Epithelial cell of prostate (primary cell): ENCODE measurements around the gene HIP1.
"Not testable (repeated sequence)": the region's sequence is repeated elsewhere in the genome, so short reads cannot be mapped to it uniquely, and the experiment has no call there.

Experiments used
- DNase-seq: peaks from one replicate; pipeline ENCODE4 v3.0.0-alpha.2; 2011; ENCODE audit warnings: low read depth, low spot score
- H3K27ac ChIP-seq: fragments of 450-650 bp; 2 replicates; pipeline ENCODE4 v1.5.1; 2017; ENCODE audit warnings: mild to moderate bottlenecking

The HIP1 gene

DNA sequence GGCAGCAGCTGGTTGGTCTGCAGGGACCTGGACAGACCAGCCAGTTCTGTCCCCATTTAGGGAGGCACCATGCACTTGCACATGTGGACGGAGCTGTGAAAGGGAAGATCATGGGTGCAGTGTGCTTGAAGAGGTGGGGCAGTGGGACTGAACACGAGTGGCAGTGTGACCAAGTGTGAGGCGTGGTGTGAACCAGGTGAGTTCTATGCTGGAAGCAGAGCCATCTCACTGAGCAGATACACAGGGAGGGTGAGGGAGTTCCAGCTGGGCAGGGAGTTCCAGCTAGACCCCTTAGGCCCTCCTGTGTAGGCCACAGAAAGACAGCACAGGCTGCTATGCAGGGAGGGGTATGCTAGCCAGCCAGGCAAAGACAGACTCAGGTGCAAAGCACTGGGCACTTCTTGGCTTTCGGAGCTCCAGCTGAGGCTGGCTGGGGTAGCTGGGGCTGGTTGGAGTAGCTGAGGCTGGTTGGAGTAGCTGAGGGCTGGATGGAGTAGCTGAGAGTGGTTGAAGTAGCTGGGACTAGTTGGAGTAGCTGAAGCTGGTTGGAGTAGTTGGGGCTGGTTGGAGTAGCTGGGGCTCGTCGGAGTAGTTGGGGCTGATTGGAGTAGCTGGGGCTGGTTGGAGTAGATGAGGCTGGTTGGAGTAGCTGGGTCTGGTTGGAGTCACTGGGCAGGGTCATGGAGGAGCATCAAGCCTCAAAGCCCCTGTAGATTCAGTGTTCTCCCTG lies 90.9 kb downstream of the HIP1 start:
- DNase-seq: no peak

DNA sequence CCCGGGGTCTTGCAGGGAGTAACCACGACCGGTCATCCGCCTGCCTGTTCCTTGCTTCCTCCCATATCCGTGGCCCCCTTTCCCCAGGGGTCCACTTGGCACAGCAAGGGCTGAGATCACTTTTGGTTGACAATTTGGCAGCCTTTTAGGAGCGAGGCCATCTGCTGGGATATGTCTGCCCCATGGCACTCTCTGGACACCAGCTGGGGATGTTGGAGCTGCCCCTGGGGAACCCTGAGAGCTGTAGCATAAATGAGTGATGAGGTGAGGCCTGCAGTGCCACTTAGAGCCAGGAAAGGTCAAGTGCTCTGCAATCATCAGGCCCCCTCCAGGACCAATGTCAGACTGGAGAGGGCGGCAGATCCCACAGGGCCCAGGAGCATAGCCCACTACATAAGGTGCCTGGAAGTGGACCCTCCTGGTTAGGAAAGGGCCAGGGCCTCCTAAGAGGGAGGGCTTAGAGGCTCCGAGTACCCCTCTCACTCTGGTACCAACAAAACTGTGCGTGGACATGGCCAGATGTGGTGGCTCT lies 92.1 kb downstream of the HIP1 start:
- no peak for DNase-seq
- H3K27ac ChIP-seq: no peak overlapping the region

More for the DNA sequence above, 90.9 kb downstream of the HIP1 start:
- H3K27ac ChIP-seq: no peak overlapping the region

DNA sequence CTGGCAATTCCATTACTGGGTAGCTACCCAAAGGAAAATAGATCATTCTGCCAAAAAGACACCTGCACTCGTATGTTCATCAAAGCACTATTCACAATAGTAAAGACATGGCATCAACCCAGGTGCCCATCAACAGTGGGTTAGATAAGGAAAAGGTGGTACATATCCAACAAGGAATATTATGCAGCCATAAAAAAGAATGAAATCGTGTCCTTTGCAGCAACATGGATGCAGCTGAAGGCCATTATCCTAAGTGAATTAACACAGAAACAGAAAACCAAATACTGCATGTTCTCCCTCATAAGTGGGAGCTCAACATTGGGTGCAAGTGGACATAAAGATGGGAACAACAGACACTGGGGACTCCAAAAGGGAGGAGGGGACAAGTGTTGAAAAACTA lies 93.2 kb downstream of the HIP1 start:
- H3K27ac ChIP-seq: no peak overlapping the region
- no peak for DNase-seq

DNA sequence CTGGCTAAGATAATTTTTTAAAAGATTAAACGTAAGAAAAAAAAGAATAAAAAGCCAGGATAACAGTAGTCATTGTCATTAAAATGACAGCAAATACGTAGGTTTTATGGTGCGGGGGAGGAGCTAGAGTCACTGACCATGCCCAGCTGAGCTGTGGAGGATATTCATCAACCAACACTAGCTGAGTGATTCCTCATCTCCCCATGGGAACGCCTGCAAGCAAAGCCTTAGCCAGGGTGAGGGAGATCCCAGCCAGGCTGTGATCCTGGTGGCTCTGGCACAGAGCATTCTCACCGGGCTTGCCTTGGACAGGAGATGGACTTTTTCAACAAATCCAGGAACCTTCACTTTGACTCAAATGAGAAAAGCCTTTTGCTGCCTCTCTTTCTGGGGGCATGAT lies 94.2 kb downstream of the HIP1 start:
- H3K27ac ChIP-seq: no peak overlapping the region
- no peak for DNase-seq

DNA sequence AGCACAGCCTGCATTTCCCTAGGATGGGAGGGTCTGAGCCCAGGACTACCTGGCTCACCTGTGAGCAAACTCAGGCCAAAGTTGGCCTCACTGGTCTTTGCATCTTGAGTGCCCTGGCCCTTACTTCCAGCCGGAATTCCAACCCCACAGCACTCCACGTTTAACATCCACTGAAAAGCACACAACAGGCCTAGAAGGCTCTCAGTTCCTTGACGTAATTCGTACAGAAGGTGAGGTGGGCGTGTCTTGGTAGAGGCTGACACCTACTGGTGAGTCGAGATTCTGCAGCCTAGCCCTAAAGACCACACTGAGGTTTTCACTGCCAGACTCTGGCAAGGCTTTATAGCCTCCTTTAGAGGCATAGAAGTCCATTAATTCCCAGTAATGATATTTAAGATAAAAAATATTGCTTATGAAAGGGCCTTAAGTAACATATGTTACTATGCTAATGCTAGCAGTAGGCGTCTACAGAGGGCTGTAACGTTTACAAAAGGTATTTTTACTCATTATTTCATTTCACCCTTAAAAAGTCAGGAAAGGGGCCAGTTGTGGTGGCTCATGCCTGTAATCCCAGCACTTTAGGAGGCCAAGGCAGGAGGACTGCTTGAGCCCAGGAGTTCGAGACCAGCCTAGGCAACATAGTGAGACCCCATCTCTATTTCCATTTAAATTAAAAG lies 95.8 kb downstream of the HIP1 start:
- no peak overlapping the region for H3K27ac ChIP-seq
- peak; percentile 36 for DNase-seq

DNA sequence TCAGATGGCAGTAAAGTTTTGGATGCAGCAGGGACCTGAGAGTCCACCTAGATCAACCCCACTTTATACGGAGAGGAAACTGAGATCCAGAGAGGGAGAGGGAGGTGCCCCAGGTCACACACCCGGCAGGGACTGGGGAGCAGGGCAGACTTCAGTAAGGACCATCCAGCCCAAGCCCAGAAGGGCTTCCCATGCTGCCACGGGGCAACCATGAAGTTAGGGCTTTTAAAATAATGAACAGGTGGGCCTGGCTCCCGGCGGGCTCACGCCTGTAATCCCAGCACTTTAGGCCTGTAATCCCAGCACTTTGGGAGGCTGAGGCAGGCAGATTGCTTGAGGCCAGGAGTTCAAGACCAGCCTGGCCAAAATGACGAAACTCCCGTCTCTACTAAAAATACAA lies 98.5 kb downstream of the HIP1 start:
- no peak overlapping the region for H3K27ac ChIP-seq
- DNase-seq: no peak

DNA sequence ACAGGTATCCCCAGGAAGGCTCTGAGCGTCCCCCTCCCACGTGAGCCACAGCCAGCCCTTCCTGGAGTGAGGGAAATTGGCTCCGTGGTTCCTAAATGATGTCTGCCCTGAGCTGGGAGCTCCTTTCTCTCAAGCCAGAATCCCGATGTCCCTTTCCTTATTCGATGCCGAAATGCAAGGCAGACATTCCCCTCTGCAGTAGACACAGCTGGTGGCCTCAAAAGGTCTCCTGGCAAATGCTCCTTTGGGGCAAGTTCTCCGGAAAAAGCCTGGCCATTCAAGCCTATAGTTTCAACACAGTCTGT lies 98.9 kb downstream of the HIP1 start:
- DNase-seq: no peak
- H3K27ac ChIP-seq: no peak overlapping the region

DNA sequence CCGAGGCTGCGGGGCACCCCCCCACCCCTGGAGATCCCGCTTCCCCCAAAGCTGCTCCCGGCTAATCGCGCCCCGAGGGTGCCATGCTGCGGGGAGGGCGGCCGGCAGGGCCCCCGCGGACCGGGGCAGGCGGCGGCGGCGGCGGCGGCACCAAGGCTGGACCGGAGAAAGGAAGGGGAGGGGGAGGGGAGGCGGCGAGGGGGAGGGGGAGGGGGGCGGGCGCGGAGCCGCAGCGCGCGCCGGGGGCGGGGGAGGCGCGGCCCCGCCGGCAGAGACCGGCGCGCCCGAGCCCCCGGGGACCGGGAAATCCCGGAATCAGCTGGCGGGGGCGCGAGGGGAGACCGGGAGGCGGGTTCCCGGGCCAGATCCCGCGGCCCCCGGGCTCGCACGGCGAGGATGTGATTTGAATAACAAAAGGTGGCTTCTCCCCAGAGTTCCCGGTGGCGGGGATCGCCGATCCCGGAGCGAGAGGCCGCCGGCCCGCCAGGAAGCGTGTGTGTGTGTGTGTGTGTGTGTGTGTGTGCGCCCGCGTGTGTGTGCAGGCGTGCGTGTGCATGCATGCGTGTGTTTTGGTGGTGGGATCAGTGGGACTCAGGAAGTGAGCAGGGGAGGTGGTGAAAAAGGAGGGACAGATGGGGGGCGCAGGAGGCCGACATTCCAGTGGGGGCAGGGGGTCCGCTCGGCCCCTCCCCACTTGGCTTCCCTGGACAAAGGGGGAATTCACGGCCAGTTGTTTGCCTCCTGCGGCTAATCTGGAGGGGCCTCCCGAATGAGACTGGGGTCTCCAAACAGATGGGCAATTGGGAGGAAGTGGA lies 99.5 kb downstream of the HIP1 start:
- no peak overlapping the region for H3K27ac ChIP-seq
- DNase-seq: no peak

DNA sequence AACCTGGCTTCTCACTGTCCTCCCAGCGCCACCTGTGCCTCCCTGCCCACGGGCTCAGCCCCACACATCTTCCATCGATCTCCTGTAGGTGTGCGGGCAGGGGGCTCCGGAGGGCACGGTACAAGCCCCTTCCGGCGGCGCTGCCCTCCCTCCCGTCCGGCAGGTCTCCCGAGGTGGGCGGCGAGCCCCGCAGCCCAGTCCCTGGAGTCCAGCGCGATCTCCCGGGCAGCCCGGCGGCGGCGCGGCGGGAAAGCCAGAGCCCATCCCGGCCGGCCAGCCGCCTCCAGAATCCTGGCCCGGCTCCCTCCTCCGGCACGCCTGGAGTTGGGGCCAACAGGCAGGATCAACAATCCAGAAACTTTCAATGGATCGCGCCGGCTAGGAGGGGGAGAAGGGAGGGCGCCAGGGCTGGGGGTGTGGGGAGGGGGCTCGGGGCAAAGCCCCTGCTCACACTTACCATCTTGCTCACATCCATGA lies 100.1 kb downstream of the HIP1 start:
- DNase-seq: no peak
- no peak overlapping the region for H3K27ac ChIP-seq

DNA sequence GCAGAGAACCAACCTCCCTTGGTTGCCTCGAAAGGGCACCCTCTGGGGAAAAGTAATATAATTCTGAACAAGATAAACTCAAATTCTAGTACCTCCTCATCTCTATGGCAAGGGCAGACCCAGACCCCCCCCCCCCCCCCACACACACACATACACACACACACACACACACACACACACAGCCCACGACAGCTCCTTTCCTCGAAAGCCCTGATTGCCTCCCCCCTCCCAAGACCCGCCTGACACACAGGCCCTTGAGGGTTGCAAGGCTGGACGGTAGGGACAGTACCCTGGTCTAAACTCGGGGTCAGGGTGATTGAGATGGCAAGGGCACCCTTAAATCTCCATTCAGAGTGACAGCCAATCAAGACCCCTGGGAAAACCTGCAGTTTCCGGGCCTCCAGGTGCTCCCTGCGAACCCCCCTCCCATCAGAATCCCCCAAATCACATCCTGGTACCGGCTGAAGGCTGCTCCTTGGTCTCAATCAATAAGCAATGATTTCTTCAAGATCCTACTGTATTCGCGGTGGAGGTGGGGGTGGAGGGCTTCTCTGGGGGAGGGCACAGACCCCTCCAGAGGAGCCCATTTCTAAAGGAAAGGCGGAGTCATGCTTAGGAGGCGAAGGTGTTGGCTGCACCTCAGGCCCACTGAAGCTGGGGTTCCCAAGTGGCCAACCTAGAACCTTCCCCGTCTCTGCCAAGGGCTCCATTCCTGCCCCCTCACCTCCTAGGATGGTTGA lies 100.7 kb downstream of the HIP1 start:
- no peak for DNase-seq
- H3K27ac ChIP-seq: no peak overlapping the region

DNA sequence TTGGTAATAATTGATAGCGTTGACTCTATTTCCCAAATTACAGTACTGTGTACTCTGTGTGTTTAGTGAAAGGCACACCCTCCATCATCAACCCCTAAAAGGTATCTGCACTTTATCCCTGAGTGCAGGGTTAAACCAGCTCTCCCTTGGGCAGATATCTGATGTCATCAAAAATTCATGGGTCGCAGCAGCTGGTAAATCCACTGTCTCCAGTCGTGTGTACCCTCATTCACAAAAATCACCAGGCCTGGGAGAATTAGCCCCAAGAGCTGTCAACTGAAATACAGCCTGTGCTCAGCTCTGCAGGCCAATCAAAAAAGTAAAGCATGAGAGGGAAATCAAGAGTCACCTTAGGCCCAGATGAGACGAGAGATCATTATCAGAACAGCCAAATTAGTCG lies 103.7 kb downstream of the HIP1 start:
- H3K27ac ChIP-seq: no peak overlapping the region
- no peak for DNase-seq

DNA sequence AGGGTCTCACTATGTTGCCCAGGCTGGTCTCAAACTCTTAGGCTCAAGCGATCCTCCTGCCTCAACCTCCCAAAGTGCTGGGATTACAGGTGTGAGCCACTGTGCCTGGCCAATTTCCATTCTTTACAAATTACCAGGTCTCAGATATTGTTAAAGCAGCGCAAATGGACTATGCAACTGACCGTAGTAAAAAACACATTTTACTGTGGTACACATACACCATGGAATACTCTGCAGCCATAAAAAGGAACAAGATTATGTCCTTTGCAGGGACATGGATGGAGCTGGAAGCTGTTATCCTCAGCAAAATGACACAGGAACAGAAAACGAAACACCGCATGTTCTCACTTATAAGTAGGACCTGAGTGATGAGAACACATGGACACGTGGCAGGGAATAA lies 106.2 kb downstream of the HIP1 start:
- DNase-seq, H3K27ac ChIP-seq: not testable (repeated sequence)

DNA sequence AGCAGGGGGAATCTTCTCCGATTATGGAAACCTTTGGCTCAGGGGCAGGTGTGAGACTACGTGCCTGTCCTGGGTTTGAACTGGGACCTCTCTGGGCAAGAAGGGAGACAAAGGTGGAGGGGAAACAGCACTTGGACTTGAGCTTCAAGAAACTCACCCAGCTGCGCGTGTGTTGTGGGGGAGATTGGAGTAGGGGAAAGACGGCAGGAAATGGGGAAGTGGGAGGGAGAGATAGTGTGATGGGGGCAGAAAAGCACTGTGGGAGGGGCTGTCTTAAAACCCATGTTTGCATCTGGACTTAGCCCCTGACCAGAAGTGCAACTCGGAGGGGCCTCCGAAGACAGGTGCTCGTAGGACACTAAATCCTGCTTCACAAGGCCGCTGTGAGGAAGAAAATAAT lies 107.0 kb downstream of the HIP1 start:
- no peak overlapping the region for H3K27ac ChIP-seq

DNA sequence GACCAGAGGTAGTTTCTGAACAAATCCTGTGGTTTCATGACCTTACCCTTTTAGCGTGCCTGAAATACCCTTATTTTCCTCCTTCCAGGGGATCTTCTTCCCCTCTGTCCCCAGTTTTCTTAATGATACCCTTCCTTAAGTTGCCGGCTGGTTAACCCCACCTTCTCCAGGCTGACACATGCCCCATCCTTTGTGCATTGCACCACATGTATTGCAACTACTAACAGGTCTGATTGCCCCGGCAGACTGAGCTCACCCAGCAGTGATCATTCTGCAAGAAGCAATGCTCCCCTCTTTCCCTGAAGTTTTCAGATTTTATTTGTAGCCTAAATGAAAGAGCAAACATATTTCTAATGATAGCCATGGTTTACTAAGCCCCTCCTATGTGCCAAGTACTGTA lies 108.2 kb downstream of the HIP1 start:
- no peak for DNase-seq
- no peak overlapping the region for H3K27ac ChIP-seq

More for the DNA sequence above, 107.0 kb downstream of the HIP1 start:
- DNase-seq: no peak

DNA sequence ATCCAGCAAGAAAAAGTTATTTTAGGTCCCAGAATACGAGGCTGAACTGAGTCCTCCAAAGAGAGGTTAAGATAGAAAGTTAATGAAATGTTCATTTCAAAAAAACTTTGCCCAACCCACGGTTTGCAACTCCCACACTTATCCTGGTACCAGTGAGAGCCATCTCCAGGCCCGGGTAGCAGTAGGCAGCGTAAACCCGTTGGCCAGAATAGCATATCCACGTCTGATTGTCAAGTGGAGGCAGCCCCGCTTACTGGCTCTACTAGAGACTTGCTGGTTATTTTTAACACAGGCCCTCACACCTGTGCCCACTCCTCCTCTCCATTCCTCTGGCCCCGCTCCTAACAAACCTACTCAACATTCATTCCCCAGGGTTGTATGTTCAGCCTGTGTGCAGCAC lies 109.7 kb downstream of the HIP1 start:
- DNase-seq: no peak
- no peak overlapping the region for H3K27ac ChIP-seq

DNA sequence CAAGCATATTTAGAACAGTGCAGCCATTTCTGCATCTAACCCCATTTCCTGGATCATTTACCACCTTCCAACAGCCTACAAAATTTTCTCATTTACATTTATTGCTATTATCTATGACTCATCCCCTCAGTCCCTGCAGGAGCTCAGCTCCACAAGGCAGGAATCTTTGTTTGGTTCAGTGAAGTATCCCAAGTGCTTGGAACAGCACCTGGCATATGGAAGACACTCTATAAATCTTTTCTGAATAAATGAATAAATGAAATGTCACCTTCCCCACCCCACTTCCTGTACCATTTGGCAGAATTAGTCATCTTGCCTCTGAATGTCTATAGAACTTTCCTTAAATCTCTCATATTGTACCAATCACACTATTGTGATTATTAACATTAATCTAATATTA lies 110.7 kb downstream of the HIP1 start:
- H3K27ac ChIP-seq: no peak overlapping the region

DNA sequence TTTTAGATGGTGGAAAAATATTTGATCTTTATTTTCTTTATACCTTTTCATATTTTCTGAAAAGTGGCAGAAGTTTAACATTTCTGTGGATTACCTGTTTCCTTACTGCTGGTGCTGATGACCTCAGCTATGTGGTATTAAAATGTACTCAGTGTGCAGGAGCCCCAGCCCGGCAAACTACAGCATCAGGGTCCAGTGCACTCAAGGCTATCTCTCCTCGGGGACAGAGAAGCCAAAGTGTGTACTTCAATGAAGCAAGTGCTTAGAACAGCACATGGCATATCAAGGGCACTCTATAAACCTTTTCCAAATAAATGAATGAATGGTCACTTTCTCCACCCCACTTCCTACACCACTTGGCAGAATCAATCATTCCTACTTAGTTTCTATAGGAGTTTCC lies 111.8 kb downstream of the HIP1 start:
- no peak overlapping the region for H3K27ac ChIP-seq
- no peak for DNase-seq

More for the DNA sequence above, 110.7 kb downstream of the HIP1 start:
- DNase-seq: no peak

DNA sequence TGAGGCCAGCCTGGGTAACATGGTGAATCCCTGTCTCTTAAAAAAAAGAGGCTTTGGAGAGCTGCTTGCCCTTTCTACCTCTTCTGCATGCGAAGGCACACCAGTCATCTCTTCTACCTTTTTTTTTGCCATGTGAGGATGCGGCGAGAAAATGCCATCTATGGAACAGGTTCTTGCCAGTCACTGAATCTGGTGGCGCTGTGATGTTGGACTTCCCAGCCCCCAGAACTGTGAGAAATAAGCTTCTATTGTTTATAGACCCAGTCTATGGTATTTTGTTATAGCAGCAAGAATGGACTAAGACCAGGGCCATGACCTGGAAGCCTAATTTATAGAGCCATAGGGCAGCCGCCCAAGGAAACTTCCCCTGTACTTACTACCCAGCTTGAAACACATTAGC lies 112.9 kb downstream of the HIP1 start:
- DNase-seq: no peak
- no peak overlapping the region for H3K27ac ChIP-seq

DNA sequence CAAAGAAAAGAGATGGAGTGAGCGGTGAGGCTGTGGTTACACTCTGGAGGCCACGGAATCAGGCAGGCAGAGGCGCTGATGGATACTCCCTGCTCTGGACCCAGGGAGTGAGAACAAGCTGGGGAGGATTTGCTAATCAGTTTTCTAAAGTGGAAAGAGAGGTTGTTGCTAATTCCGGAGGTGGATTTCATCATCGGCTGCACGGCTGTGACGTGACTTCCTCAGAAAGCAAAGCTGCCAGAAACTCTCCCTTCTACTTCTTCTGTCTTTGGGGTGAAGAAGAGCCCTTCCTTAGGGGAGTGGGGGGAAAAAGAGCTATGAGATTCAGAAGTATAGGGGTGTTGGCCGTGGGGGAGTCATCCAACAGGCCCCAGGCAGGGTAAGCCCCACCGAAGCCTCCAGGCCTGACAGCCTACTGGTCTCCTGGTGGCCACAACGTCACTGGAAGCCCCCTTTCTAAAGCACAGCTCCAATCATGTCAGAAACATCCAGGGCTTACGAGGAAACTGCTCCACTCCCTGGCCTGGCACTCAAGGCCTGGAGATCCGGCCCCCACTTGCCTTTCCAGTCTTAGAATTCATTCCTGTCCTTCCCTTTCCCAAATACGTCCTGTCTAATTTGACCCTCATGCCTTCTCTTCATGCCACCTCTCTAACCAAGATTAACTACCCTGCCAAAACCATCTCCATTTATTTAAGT lies 114.5 kb downstream of the HIP1 start:
- no peak for DNase-seq
- H3K27ac ChIP-seq: no peak overlapping the region
